Measurements from ENCODE around the gene ARID1B.

Gene ARID1B

GRCh38 chr6:157251586-157252247 lies 474.5 kb downstream of the ARID1B start:
- no peaks in the 10 kb centered on the region for H3K79me2 ChIP-seq

GRCh38 chr6:157253017-157253416 lies 475.8 kb downstream of the ARID1B start:
- H3K79me2 ChIP-seq = no peaks in the 10 kb centered on the region

More at GRCh38 chr6:157251586-157252247, 474.5 kb downstream of the ARID1B start:
- no peak for TF ChIP-seq CTCF (IDR thresholded peaks at IDR 0.05)
- H3K4me2 ChIP-seq (ENCODE audit: low read length) = no peak overlapping the region
- no peak overlapping the region for H3K4me3 ChIP-seq (ENCODE audit: low read depth, low read length)
- no peaks in the 10 kb centered on the region for H3K9me3 ChIP-seq (ENCODE audit: control insufficient read depth, low read length)
- no peaks in the 10 kb centered on the region for H3K27me3 ChIP-seq (ENCODE audit: control insufficient read depth, insufficient read depth, low read length)
- H3K9ac ChIP-seq = no peak overlapping the region
- H3K36me3 ChIP-seq (ENCODE audit: control insufficient read depth, insufficient read depth, low read length) = no peaks in the 10 kb centered on the region
- H3K4me1 ChIP-seq = no peaks in the 10 kb centered on the region
- H2AFZ ChIP-seq = no peak overlapping the region
- no peak overlapping the region for H3K27ac ChIP-seq

GRCh38 chr6:157253699-157254098 lies 476.5 kb downstream of the ARID1B start:
- Histone ChIP-seq H3K4me3 (ENCODE audit: low read depth, low read length) (no peak overlapping the region), H3K27ac (no peak overlapping the region), H3K4me2 (ENCODE audit: low read length) (no peak overlapping the region), H3K9ac (no peak overlapping the region), H3K36me3 (ENCODE audit: control insufficient read depth, insufficient read depth, low read length) (no peaks in the 10 kb centered on the region), H3K4me1 (no peaks in the 10 kb centered on the region), H3K79me2 (no peaks in the 10 kb centered on the region), H3K27me3 (ENCODE audit: control insufficient read depth, insufficient read depth, low read length) (no peaks in the 10 kb centered on the region), H3K9me3 (ENCODE audit: control insufficient read depth, low read length) (no peaks in the 10 kb centered on the region), H2AFZ (no peak overlapping the region)
- TF ChIP-seq CTCF (IDR thresholded peaks at IDR 0.05) = no peak

More at GRCh38 chr6:157253017-157253416, 475.8 kb downstream of the ARID1B start:
- H3K36me3 ChIP-seq (ENCODE audit: control insufficient read depth, insufficient read depth, low read length) = no peaks in the 10 kb centered on the region
- no peaks in the 10 kb centered on the region for H3K4me1 ChIP-seq
- no peak overlapping the region for H3K9ac ChIP-seq
- no peak overlapping the region for H2AFZ ChIP-seq
- no peak overlapping the region for H3K27ac ChIP-seq
- no peak overlapping the region for H3K4me2 ChIP-seq (ENCODE audit: low read length)
- no peaks in the 10 kb centered on the region for H3K9me3 ChIP-seq (ENCODE audit: control insufficient read depth, low read length)
- TF ChIP-seq CTCF (IDR thresholded peaks at IDR 0.05) = no peak
- H3K27me3 ChIP-seq (ENCODE audit: control insufficient read depth, insufficient read depth, low read length) = no peaks in the 10 kb centered on the region
- no peak overlapping the region for H3K4me3 ChIP-seq (ENCODE audit: low read depth, low read length)

- Histone ChIP-seq H3K4me2 (ENCODE audit: low read length) (no peak overlapping the region), H2AFZ (no peak overlapping the region), H3K4me3 (ENCODE audit: low read depth, low read length) (no peak overlapping the region), H3K27me3 (ENCODE audit: control insufficient read depth, insufficient read depth, low read length) (no peaks in the 10 kb centered on the region), H3K27ac (no peak overlapping the region), H3K79me2 (no peaks in the 10 kb centered on the region), H3K9ac (no peak overlapping the region), H3K4me1 (no peaks in the 10 kb centered on the region), H3K9me3 (ENCODE audit: control insufficient read depth, low read length) (no peaks in the 10 kb centered on the region), H3K36me3 (ENCODE audit: control insufficient read depth, insufficient read depth, low read length) (no peaks in the 10 kb centered on the region)
- TF ChIP-seq CTCF (IDR thresholded peaks at IDR 0.05) = no peak
Observed at GRCh38 chr6:157254538-157254937, 477.4 kb downstream of the ARID1B start.

GRCh38 chr6:157255079-157255478 lies 477.9 kb downstream of the ARID1B start:
- H3K9me3 ChIP-seq (ENCODE audit: control insufficient read depth, low read length) = no peaks in the 10 kb centered on the region
- H3K79me2 ChIP-seq = no peaks in the 10 kb centered on the region

More at GRCh38 chr6:157255079-157255478, 477.9 kb downstream of the ARID1B start:
- no peak overlapping the region for H3K4me3 ChIP-seq (ENCODE audit: low read depth, low read length)
- no peak overlapping the region for H3K9ac ChIP-seq
- no peaks in the 10 kb centered on the region for H3K36me3 ChIP-seq (ENCODE audit: control insufficient read depth, insufficient read depth, low read length)
- no peak overlapping the region for H2AFZ ChIP-seq
- no peak overlapping the region for H3K27ac ChIP-seq
- no peak for TF ChIP-seq CTCF (IDR thresholded peaks at IDR 0.05)
- no peaks in the 10 kb centered on the region for H3K4me1 ChIP-seq
- H3K4me2 ChIP-seq (ENCODE audit: low read length) = no peak overlapping the region
- H3K27me3 ChIP-seq (ENCODE audit: control insufficient read depth, insufficient read depth, low read length) = no peaks in the 10 kb centered on the region
